Trophoblast cell (in vitro differentiated cells and primary cell): ENCODE data around the gene SLC25A33.

Source experiments
- DNase-seq, 2 donors: peaks; one replicate each; pipeline ENCODE4 v3.0.0-alpha.2; 2016
- H2AFZ ChIP-seq: 2 replicates; pipeline ENCODE4 v1.6.1; 2013; ENCODE audit warnings: low read length, moderate library complexity, mild to moderate bottlenecking; ENCODE audit not compliant: insufficient read depth, poor library complexity
- H2AK5ac ChIP-seq: 2 replicates; pipeline ENCODE4 v1.6.1; 2013; ENCODE audit warnings: mild to moderate bottlenecking, low read length
- H2BK120ac ChIP-seq: 2 replicates; pipeline ENCODE4 v1.6.1; 2013; ENCODE audit warnings: low read length, mild to moderate bottlenecking, moderate library complexity; ENCODE audit not compliant: insufficient read depth, poor library complexity
- H2BK12ac ChIP-seq: 2 replicates; pipeline ENCODE4 v1.6.1; 2013; ENCODE audit warnings: mild to moderate bottlenecking, low read length, moderate library complexity
- H2BK5ac ChIP-seq: 2 replicates; pipeline ENCODE4 v1.6.1; 2013; ENCODE audit warnings: low read length, low read depth, moderate library complexity, mild to moderate bottlenecking; ENCODE audit not compliant: poor library complexity
- H3K14ac ChIP-seq: 2 replicates; pipeline ENCODE4 v1.6.1; 2013; ENCODE audit warnings: mild to moderate bottlenecking, low read length
- H3K18ac ChIP-seq: 2 replicates; pipeline ENCODE4 v1.6.1; 2013; ENCODE audit warnings: mild to moderate bottlenecking, low read length
- H3K23ac ChIP-seq: 2 replicates; pipeline ENCODE4 v1.6.1; 2013; ENCODE audit warnings: low read length
- H3K27ac ChIP-seq: 2 replicates; pipeline ENCODE4 v1.5.1; 2013; ENCODE audit warnings: low read depth, mild to moderate bottlenecking, inconsistent platforms, low read length, moderate library complexity
- H3K27me3 ChIP-seq: 2 replicates; pipeline ENCODE4 v1.6.1; 2013; ENCODE audit warnings: inconsistent platforms, mild to moderate bottlenecking, low read length, moderate library complexity; ENCODE audit not compliant: insufficient read depth
- H3K36me3 ChIP-seq, 2 experiments: 1 replicate in 1 of 2; 2 replicates in 1 of 2; pipeline ENCODE4 v1.6.1; 2013; ENCODE audit warnings: low read length in 2 of 2, mild to moderate bottlenecking in 2 of 2, moderate library complexity in 1 of 2; ENCODE audit not compliant: insufficient read depth in 2 of 2, control insufficient read depth in 1 of 2
- H3K4ac ChIP-seq: 2 replicates; pipeline ENCODE4 v1.6.1; 2013; ENCODE audit warnings: low read depth, mild to moderate bottlenecking, low read length, moderate library complexity
- H3K4me1 ChIP-seq, 2 experiments: 1 replicate in 1 of 2; 2 replicates in 1 of 2; pipeline ENCODE4 v1.6.1; 2013; ENCODE audit warnings: low read length in 2 of 2, mild to moderate bottlenecking in 2 of 2, moderate library complexity in 1 of 2; ENCODE audit not compliant: insufficient read depth in 2 of 2, control insufficient read depth in 1 of 2
- H3K4me2 ChIP-seq: 2 replicates; pipeline ENCODE4 v1.6.1; 2013; ENCODE audit warnings: inconsistent platforms, mild to moderate bottlenecking, low read length, moderate library complexity
- H3K4me3 ChIP-seq: 2 replicates; pipeline ENCODE4 v1.5.1; 2013; ENCODE audit warnings: mild to moderate bottlenecking, low read depth, low read length, inconsistent platforms
- H3K79me1 ChIP-seq: one replicate; pipeline ENCODE4 v1.6.1; 2013; ENCODE audit warnings: low read length
- H3K79me2 ChIP-seq: 2 replicates; pipeline ENCODE4 v1.6.1; 2013; ENCODE audit warnings: low read length, mild to moderate bottlenecking; ENCODE audit not compliant: control insufficient read depth, insufficient read depth, poor library complexity
- H3K9ac ChIP-seq: 2 replicates; pipeline ENCODE4 v1.6.1; 2013; ENCODE audit warnings: mild to moderate bottlenecking, low read length
- H3K9me3 ChIP-seq: 2 replicates; pipeline ENCODE4 v1.6.1; 2013; ENCODE audit warnings: low read depth, mild to moderate bottlenecking, control low read depth, inconsistent platforms, low read length; ENCODE audit not compliant: insufficient read depth
- H4K12ac ChIP-seq: 2 replicates; pipeline ENCODE4 v1.6.1; 2013; ENCODE audit warnings: low read depth, mild to moderate bottlenecking, low read length, moderate library complexity
- H4K8ac ChIP-seq: 2 replicates; pipeline ENCODE4 v1.6.1; 2013; ENCODE audit warnings: low read depth, mild to moderate bottlenecking, low read length, moderate library complexity
- H4K91ac ChIP-seq: one replicate; pipeline ENCODE4 v1.6.1; 2013; ENCODE audit warnings: low read depth, mild to moderate bottlenecking, low read length, moderate library complexity
- WGBS: extraction: QIAGEN DNeasy Blood & Tissue Kit; methylation state at CpG from one replicate; pipeline ENCODE4 v1.1.7; 2013; ENCODE audit warnings: missing lambda C conversion rate; ENCODE audit not compliant: insufficient read length, insufficient coverage; ENCODE audit errors: extremely low coverage; 5-methylcytosine and 5-hydroxymethylcytosine counted together

SLC25A33 gene

DNA sequence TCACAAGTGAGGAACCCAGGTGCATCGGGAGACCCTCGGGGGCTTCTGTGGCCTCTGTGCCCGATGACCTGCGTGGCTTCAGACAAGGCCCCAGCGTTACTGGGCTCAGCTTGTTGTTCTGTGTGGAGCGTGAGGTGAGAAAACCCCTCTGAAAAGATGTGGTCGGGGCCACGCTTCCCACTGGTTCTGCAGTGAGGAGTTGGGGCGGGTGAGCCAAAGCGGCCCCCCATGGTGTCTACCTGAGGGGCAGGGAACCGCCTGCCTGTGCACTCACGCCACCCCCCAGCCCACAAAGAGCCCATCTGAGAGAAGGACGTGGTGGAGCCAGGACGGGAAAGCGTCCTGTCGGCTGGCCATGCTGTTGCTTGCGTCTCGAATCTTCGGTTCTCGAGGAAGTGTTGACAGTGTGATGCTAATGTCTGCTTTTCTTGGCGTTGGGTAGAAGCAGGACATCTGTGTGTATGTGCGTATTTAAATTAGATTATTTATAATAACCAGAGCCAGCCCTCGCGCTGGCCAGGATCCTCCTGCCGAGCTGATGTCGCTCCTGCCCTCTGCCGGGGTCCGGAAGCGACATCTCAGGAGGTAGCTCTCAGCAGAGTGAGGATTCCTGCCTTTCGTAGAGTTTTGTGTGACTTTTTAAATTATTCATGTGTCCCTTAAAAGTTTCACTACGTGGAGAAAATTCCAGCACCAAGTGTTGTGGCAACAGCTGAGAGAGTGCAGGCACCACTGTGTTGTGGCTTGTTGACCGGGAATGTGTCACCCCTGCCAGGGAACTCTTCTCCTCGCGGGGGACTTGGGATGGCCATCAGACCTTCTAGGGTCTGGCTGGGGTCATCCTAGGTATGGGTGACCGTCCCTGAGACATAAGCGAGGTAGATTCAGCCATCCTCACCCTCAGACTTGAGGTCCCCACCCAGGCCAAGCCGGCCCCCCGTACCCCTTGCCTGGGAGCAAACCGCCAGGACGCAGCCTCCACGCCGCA, 64.8 kb downstream of the SLC25A33 start:
- no CpG with 5 or more reads among the region's 42 CpGs for WGBS
- no peak overlapping the region for H4K8ac ChIP-seq
- H3K36me3 ChIP-seq = peaks cover 36 to 45% of the 10 kb centered on the region in 2 experiments
- H2AK5ac ChIP-seq = no peak overlapping the region
- no peaks in the 10 kb centered on the region for H3K79me2 ChIP-seq
- H3K4me3 ChIP-seq = no peak overlapping the region
- H3K9ac ChIP-seq = no peak overlapping the region
- H4K12ac ChIP-seq = no peak overlapping the region
- no peak overlapping the region for H3K18ac ChIP-seq
- peaks cover 3% of the 10 kb centered on the region for H3K9me3 ChIP-seq
- H3K4me2 ChIP-seq = no peak overlapping the region
- DNase-seq = no peak
- H4K91ac ChIP-seq = no peak overlapping the region
- no peak overlapping the region for H2BK12ac ChIP-seq
- no peak overlapping the region for H2AFZ ChIP-seq
- H3K4me1 ChIP-seq = no peaks in the 10 kb centered on the region
- no peak overlapping the region for H2BK120ac ChIP-seq
- no peak overlapping the region for H3K4ac ChIP-seq
- no peak overlapping the region for H3K23ac ChIP-seq
- H3K79me1 ChIP-seq = no peaks in the 10 kb centered on the region
- H3K27me3 ChIP-seq = no peaks in the 10 kb centered on the region
- no peak overlapping the region for H3K14ac ChIP-seq
- H3K27ac ChIP-seq = no peak overlapping the region
- H2BK5ac ChIP-seq = no peak overlapping the region

DNA sequence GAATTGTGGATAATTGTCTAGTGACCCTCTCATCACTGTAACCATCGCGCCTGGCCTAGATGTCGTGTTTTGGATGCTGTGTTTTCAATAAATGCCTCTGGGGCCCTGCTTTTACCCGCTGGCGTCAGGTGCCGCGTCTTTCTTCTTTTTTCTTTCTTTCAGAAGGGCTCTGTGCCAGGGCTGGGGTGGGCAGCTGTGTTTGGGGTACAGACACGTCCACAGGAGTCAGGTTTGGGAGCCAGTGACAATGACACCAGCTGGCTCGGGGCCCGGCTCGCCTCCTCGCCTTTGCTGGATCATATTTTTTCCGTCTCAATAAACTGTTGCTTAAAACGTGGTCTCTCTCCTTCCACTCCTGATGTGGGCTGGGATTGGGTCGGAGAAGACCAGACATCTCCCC, 65.6 kb downstream of the SLC25A33 start:
- H3K14ac ChIP-seq = no peak overlapping the region
- H3K4me3 ChIP-seq = no peak overlapping the region
- no peak overlapping the region for H4K12ac ChIP-seq
- no peak overlapping the region for H3K4me2 ChIP-seq
- H3K79me2 ChIP-seq = no peaks in the 10 kb centered on the region
- no peak overlapping the region for H2BK120ac ChIP-seq
- H2AK5ac ChIP-seq = no peak overlapping the region
- no peak overlapping the region for H4K8ac ChIP-seq
- no peak overlapping the region for H3K9ac ChIP-seq
- H3K23ac ChIP-seq = no peak overlapping the region
- WGBS = no CpG with 5 or more reads among the region's 15 CpGs
- no peak overlapping the region for H3K18ac ChIP-seq
- H2BK12ac ChIP-seq = no peak overlapping the region
- H3K27ac ChIP-seq = no peak overlapping the region
- H3K4ac ChIP-seq = no peak overlapping the region
- peaks cover 3% of the 10 kb centered on the region for H3K9me3 ChIP-seq
- no peaks in the 10 kb centered on the region for H3K79me1 ChIP-seq
- H4K91ac ChIP-seq = no peak overlapping the region
- H2AFZ ChIP-seq = no peak overlapping the region
- DNase-seq = no peak
- H3K4me1 ChIP-seq = no peaks in the 10 kb centered on the region
- H2BK5ac ChIP-seq = no peak overlapping the region
- no peaks in the 10 kb centered on the region for H3K27me3 ChIP-seq
- peaks cover 36 to 49% of the 10 kb centered on the region in 2 experiments for H3K36me3 ChIP-seq

DNA sequence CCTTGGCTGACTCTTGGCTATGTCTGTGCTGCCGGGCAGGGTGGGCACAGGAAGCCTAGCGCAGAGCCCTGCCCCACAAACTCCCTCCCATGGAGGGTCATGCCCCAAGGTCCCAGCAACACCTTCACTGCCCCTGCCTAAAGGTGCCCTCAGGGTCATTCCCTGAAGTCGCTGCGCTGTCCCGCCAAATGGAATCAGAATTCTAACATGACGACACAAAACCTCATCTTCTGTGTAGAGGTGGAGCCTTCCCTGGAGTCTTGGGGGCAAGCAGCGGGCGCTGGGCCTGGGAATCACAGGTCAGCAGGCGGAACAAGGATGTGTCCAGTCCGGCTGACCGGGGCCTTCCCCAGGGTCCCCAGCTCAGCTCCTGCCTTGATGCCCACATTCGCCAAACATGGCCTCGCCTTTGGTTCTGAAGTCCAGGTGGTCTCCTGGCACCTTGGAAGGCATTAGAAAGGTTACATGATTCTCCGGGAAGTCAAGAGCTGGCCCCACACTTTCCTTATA, 66.7 kb downstream of the SLC25A33 start:
- H4K8ac ChIP-seq = no peak overlapping the region
- H3K27ac ChIP-seq = no peak overlapping the region
- peaks cover 37 to 49% of the 10 kb centered on the region in 2 experiments for H3K36me3 ChIP-seq
- no peak overlapping the region for H3K4ac ChIP-seq
- no peak overlapping the region for H2AK5ac ChIP-seq
- H3K4me2 ChIP-seq = no peak overlapping the region
- H2AFZ ChIP-seq = no peak overlapping the region
- WGBS = no CpG with 5 or more reads among the region's 14 CpGs
- no peak overlapping the region for H3K14ac ChIP-seq
- H2BK12ac ChIP-seq = no peak overlapping the region
- H3K79me2 ChIP-seq = no peaks in the 10 kb centered on the region
- no peak overlapping the region for H4K12ac ChIP-seq
- no peaks in the 10 kb centered on the region for H3K27me3 ChIP-seq
- no peak for DNase-seq
- H3K4me3 ChIP-seq = no peak overlapping the region
- peaks cover 3% of the 10 kb centered on the region for H3K9me3 ChIP-seq
- H3K4me1 ChIP-seq = no peaks in the 10 kb centered on the region
- H3K9ac ChIP-seq = no peak overlapping the region
- no peak overlapping the region for H3K18ac ChIP-seq
- no peaks in the 10 kb centered on the region for H3K79me1 ChIP-seq
- no peak overlapping the region for H2BK5ac ChIP-seq
- H3K23ac ChIP-seq = no peak overlapping the region
- H2BK120ac ChIP-seq = no peak overlapping the region
- H4K91ac ChIP-seq = no peak overlapping the region

DNA sequence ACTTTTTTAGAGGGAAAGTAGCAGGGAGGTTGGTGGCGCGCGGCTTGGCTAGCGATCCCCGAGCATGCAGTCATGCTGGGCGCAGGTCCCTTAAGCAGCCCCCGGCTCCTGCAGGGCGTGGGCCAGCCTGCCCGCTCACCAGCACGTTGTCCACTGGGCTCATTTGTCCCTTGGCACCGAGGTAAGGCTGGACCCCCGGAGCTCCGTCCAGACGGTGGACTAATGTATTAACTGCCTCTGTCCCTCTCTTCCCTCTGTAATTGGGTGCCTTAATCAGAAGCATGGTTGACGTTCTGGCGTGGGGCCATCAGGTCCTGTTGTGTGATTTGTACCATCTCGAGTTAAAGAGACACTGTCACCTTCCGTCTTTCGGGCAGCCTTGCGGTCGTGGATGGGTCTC, 67.2 kb downstream of the SLC25A33 start:
- H3K4ac ChIP-seq = no peak overlapping the region
- WGBS = no CpG with 5 or more reads among the region's 21 CpGs
- no peak overlapping the region for H4K91ac ChIP-seq
- H3K14ac ChIP-seq = no peak overlapping the region
- no peak overlapping the region for H2BK120ac ChIP-seq
- no peak overlapping the region for H3K27ac ChIP-seq
- H3K4me1 ChIP-seq = no peaks in the 10 kb centered on the region
- no peak overlapping the region for H4K12ac ChIP-seq
- no peak overlapping the region for H3K23ac ChIP-seq
- no peak overlapping the region for H2AFZ ChIP-seq
- H3K79me1 ChIP-seq = no peaks in the 10 kb centered on the region
- peaks cover 33 to 46% of the 10 kb centered on the region in 2 experiments for H3K36me3 ChIP-seq
- no peaks in the 10 kb centered on the region for H3K27me3 ChIP-seq
- H4K8ac ChIP-seq = no peak overlapping the region
- H3K9ac ChIP-seq = no peak overlapping the region
- DNase-seq = no peak
- peaks cover 3% of the 10 kb centered on the region for H3K9me3 ChIP-seq
- H3K18ac ChIP-seq = no peak overlapping the region
- no peak overlapping the region for H2BK12ac ChIP-seq
- H2AK5ac ChIP-seq = no peak overlapping the region
- no peak overlapping the region for H2BK5ac ChIP-seq
- H3K4me2 ChIP-seq = no peak overlapping the region
- no peak overlapping the region for H3K4me3 ChIP-seq
- H3K79me2 ChIP-seq = no peaks in the 10 kb centered on the region
